Embryonic facial prominence (tissue), 1 donor: ENCODE measurements around the gene METTL23.
A peak's percentile ranks its signal among the peaks of the same experiment; 100 is the strongest.
"Not testable (repeated sequence)": the region's sequence is repeated elsewhere in the genome, so short reads cannot be mapped to it uniquely, and the experiment has no call there.

ENCODE experiments used
- DNase-seq: peaks from one replicate; pipeline ENCODE4 v3.0.0-alpha.2; 2016; ENCODE audit errors: extremely low spot score

METTL23 gene

GRCh38 chr17:76713765-76714164, 12.9 kb upstream of the METTL23 start:
- no peak for DNase-seq

- DNase-seq, result no peak
Measured at GRCh38 chr17:76714336-76714735, 12.3 kb upstream of the METTL23 start.

- no peak for DNase-seq
Measured at GRCh38 chr17:76714822-76715495, 11.7 kb upstream of the METTL23 start.

GRCh38 chr17:76715496-76715830, 11.2 kb upstream of the METTL23 start:
- no peak for DNase-seq

GRCh38 chr17:76716146-76716838, 10.3 kb upstream of the METTL23 start:
- no peak for DNase-seq

- DNase-seq, result no peak
Measured at GRCh38 chr17:76716839-76717215, 9.8 kb upstream of the METTL23 start.

- no peak for DNase-seq
Measured at GRCh38 chr17:76718516-76718915, 8.1 kb upstream of the METTL23 start.

GRCh38 chr17:76720211-76720610, 6.4 kb upstream of the METTL23 start:
- DNase-seq, result no peak

- DNase-seq, result no peak
Measured at GRCh38 chr17:76720941-76721340, 5.7 kb upstream of the METTL23 start.

- DNase-seq, result no peak
Measured at GRCh38 chr17:76721463-76721862, 5.2 kb upstream of the METTL23 start.

- DNase-seq, result no peak
Measured at GRCh38 chr17:76722279-76722678, 4.4 kb upstream of the METTL23 start.

- DNase-seq, result not testable (repeated sequence)
Measured at GRCh38 chr17:76722977-76723376, 3.7 kb upstream of the METTL23 start.

GRCh38 chr17:76723812-76724211, 2.8 kb upstream of the METTL23 start:
- DNase-seq, result no peak

- DNase-seq, result no peak
Measured at GRCh38 chr17:76725580-76726230, 934 bp upstream of the METTL23 start.

- DNase-seq, result peak; percentile 93
Measured at GRCh38 chr17:76726231-76726775, 336 bp upstream of the METTL23 start, which contains the start of gene JMJD6. TSS of gene JMJD6 (minus strand) at chr17:76726606. CDS start at chr17:76726475, 131 bp downstream.

- no peak for DNase-seq
Measured at GRCh38 chr17:76727745-76728456, 1.3 kb downstream of the METTL23 start.

GRCh38 chr17:76731800-76732733, 5.4 kb downstream of the METTL23 start:
- not testable (repeated sequence) for DNase-seq

- no peak for DNase-seq
Measured at GRCh38 chr17:76732734-76733617, 6.3 kb downstream of the METTL23 start.

- no peak for DNase-seq
Measured at GRCh38 chr17:76733618-76733957, 6.9 kb downstream of the METTL23 start.
